Measurements from ENCODE around the gene GPD1L.

GPD1L gene

DNA sequence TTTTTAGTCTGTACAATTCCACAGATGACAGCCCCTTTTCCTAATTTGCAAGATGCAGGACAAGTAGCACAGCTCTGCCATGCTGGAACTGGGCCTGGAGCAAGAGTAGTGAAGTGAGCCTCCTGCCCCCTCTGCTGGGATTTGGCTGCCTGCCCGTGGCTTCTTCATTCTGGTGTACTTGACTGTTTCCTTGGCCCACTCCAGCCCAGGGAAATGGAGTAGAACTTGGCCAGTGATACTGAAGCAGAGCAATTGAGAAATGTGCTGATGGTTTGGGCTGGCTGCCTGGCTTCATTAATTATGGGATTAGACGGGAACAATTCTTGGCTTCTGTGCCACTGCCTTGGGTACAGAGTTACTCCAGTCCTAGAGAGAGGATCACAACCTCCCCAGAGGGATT is 2.8 kb downstream of the GPD1L start:
- H3K4me3 ChIP-seq (ENCODE audit: low read length, poor library complexity, severe bottlenecking): no peak overlapping the region
- no peak overlapping the region for H3K4me2 ChIP-seq (ENCODE audit: low read depth, low read length, poor library complexity, severe bottlenecking)

DNA sequence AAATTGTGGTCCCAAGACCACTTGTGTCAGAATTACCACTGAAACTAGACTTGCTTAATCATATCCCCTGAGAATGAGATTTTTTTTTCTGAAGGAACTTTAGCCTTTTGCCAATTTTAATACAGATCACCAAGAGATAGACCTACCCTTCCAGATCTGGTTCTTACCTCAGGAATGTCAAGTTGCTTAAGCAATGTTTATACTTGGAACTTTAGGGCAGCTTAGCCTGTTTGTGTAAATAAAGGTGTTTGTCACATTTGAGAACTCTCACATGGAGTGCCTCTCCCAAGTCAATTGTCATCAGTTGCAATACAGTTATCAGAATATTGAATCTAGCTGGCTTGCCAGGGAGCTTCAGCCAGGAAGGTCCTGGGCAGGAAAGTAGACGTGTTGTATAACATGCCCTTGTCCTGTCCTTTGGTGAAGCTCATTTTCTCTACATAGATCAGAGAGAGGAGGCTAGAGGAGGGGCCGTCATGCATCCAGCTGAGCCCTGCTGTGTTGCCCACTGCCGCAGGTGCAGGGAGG is 3.9 kb downstream of the GPD1L start:
- peaks cover 24% of the 10 kb centered on the region for H3K4me1 ChIP-seq (ENCODE audit: insufficient read depth, low read length, poor library complexity, severe bottlenecking)

More for the DNA sequence above, 2.8 kb downstream of the GPD1L start:
- peaks cover 20% of the 10 kb centered on the region for H3K4me1 ChIP-seq (ENCODE audit: insufficient read depth, low read length, poor library complexity, severe bottlenecking)
- TF ChIP-seq, protein P1, sequence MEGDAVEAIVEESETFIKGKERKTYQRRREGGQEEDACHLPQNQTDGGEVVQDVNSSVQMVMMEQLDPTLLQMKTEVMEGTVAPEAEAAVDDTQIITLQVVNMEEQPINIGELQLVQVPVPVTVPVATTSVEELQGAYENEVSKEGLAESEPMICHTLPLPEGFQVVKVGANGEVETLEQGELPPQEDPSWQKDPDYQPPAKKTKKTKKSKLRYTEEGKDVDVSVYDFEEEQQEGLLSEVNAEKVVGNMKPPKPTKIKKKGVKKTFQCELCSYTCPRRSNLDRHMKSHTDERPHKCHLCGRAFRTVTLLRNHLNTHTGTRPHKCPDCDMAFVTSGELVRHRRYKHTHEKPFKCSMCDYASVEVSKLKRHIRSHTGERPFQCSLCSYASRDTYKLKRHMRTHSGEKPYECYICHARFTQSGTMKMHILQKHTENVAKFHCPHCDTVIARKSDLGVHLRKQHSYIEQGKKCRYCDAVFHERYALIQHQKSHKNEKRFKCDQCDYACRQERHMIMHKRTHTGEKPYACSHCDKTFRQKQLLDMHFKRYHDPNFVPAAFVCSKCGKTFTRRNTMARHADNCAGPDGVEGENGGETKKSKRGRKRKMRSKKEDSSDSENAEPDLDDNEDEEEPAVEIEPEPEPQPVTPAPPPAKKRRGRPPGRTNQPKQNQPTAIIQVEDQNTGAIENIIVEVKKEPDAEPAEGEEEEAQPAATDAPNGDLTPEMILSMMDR (conservative IDR thresholded peaks at IDR 0.05; ENCODE audit: low read length): no peak
- no peak for TF ChIP-seq EZH2phosphoT487 (IDR thresholded peaks at IDR 0.05; ENCODE audit: borderline replicate concordance)
- no peak overlapping the region for H2AFZ ChIP-seq (ENCODE audit: low read length)
- no peaks in the 10 kb centered on the region for H3K9me3 ChIP-seq (ENCODE audit: insufficient read depth, low read depth, low read length)
- H4K20me1 ChIP-seq (ENCODE audit: insufficient read depth, low read length, poor library complexity, severe bottlenecking): no peaks in the 10 kb centered on the region
- no peaks in the 10 kb centered on the region for H3K36me3 ChIP-seq (ENCODE audit: insufficient read depth, low read length)
- no peaks in the 10 kb centered on the region for H3K79me2 ChIP-seq (ENCODE audit: insufficient read depth, low read length)
- peaks cover 27% of the 10 kb centered on the region for H3K27me3 ChIP-seq (ENCODE audit: insufficient read depth, low read length, poor library complexity, severe bottlenecking)
- no peaks in the 10 kb centered on the region for H3K9me2 ChIP-seq (replicated peaks; ENCODE audit: low read depth, low read length)
- H3K9ac ChIP-seq (ENCODE audit: low read depth, low read length, poor library complexity, severe bottlenecking): no peak overlapping the region
- no peaks in the 10 kb centered on the region for H3F3A ChIP-seq (ENCODE audit: low read depth)

DNA sequence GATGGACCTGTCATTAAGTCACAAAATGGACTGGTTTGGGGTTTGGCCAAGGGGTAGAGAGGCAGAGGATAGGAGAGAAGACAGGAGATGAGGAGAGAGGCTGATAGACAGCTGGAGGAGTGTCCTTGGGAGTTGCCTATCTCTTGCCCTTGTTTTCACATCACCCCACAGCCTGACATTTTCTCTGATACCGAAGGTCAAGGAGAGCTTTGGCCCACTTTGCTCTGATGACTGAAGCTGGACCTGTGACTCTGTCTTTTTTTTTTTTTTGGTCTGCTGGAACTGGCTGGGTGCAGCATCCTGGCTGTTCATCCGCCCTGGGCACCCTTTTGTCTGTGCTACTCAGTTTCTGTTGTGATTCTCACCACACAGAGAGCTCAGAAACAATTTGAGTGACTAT is 5.1 kb downstream of the GPD1L start:
- Histone ChIP-seq H4K20me1 (ENCODE audit: insufficient read depth, low read length, poor library complexity, severe bottlenecking) (no peaks in the 10 kb centered on the region), H3K9me3 (ENCODE audit: insufficient read depth, low read depth, low read length) (no peaks in the 10 kb centered on the region), H2AFZ (ENCODE audit: low read length) (no peak overlapping the region)

More for the DNA sequence above, 3.9 kb downstream of the GPD1L start:
- Histone ChIP-seq H4K20me1 (ENCODE audit: insufficient read depth, low read length, poor library complexity, severe bottlenecking) (no peaks in the 10 kb centered on the region), H3K9me2 (replicated peaks; ENCODE audit: low read depth, low read length) (no peaks in the 10 kb centered on the region), H3K9ac (ENCODE audit: low read depth, low read length, poor library complexity, severe bottlenecking) (no peak overlapping the region), H2AFZ (ENCODE audit: low read length) (no peak overlapping the region), H3K9me3 (ENCODE audit: insufficient read depth, low read depth, low read length) (no peaks in the 10 kb centered on the region), H3K79me2 (ENCODE audit: insufficient read depth, low read length) (no peaks in the 10 kb centered on the region), H3K27me3 (ENCODE audit: insufficient read depth, low read length, poor library complexity, severe bottlenecking) (peaks cover 27% of the 10 kb centered on the region), H3K4me3 (ENCODE audit: low read length, poor library complexity, severe bottlenecking) (no peak overlapping the region), H3K4me2 (ENCODE audit: low read depth, low read length, poor library complexity, severe bottlenecking) (no peak overlapping the region), H3K36me3 (ENCODE audit: insufficient read depth, low read length) (no peaks in the 10 kb centered on the region), H3F3A (ENCODE audit: low read depth) (no peaks in the 10 kb centered on the region)
- no peak for TF ChIP-seq EZH2phosphoT487 (IDR thresholded peaks at IDR 0.05; ENCODE audit: borderline replicate concordance)
- TF ChIP-seq, protein P1 (conservative IDR thresholded peaks at IDR 0.05; ENCODE audit: low read length): no peak

More for the DNA sequence above, 5.1 kb downstream of the GPD1L start:
- no peaks in the 10 kb centered on the region for H3K36me3 ChIP-seq (ENCODE audit: insufficient read depth, low read length)
- no peak overlapping the region for H3K9ac ChIP-seq (ENCODE audit: low read depth, low read length, poor library complexity, severe bottlenecking)
- H3K27me3 ChIP-seq (ENCODE audit: insufficient read depth, low read length, poor library complexity, severe bottlenecking): peaks cover 27% of the 10 kb centered on the region
- no peaks in the 10 kb centered on the region for H3K79me2 ChIP-seq (ENCODE audit: insufficient read depth, low read length)
- H3K9me2 ChIP-seq (replicated peaks; ENCODE audit: low read depth, low read length): no peaks in the 10 kb centered on the region
- TF ChIP-seq, protein P1 (conservative IDR thresholded peaks at IDR 0.05; ENCODE audit: low read length): no peak
- no peak for TF ChIP-seq EZH2phosphoT487 (IDR thresholded peaks at IDR 0.05; ENCODE audit: borderline replicate concordance)
- H3K4me1 ChIP-seq (ENCODE audit: insufficient read depth, low read length, poor library complexity, severe bottlenecking): peaks cover 21% of the 10 kb centered on the region
- no peak overlapping the region for H3K4me3 ChIP-seq (ENCODE audit: low read length, poor library complexity, severe bottlenecking)
- H3K4me2 ChIP-seq (ENCODE audit: low read depth, low read length, poor library complexity, severe bottlenecking): no peak overlapping the region
- H3F3A ChIP-seq (ENCODE audit: low read depth): no peaks in the 10 kb centered on the region
